Astrocyte of the spinal cord (primary cell): ENCODE data around the gene GCAT.

ENCODE experiments used
- DNase-seq: peaks from one replicate; pipeline ENCODE4 v3.0.0; 2011; ENCODE audit warnings: low read depth, low spot score
- H3K4me3 ChIP-seq: 2 replicates; pipeline ENCODE4 v1.5.1; 2011; ENCODE audit warnings: low read depth, mild to moderate bottlenecking, low read length, moderate library complexity
- CTCF ChIP-seq: IDR thresholded peaks from 2 replicates; pipeline ENCODE4 v1.5.1; 2012; ENCODE audit warnings: low read depth, mild to moderate bottlenecking, low read length, inconsistent platforms
- in situ Hi-C: cut with HindIII; loops from 2 replicates; pipeline ENCODE4 v1.10.0; 2017; ENCODE audit warnings: low sequenced_read_pairs

Gene GCAT

GRCh38 chr22:37849089-37849751 lies 41.5 kb downstream of the GCAT start, which contains the start of gene EIF3L:
Gene EIF3L, plus strand, starts transcription at chr22:37849419. Its CDS starts 31 bp downstream, at chr22:37849450.
- no peak for TF ChIP-seq CTCF

GRCh38 chr22:37850801-37851200 lies 43.1 kb downstream of the GCAT start:
- no peak overlapping the region for H3K4me3 ChIP-seq
- no peak for DNase-seq
- TF ChIP-seq CTCF = no peak
- in situ Hi-C loops = no loop called here

More at GRCh38 chr22:37849089-37849751, 41.5 kb downstream of the GCAT start, which contains the start of gene EIF3L:
- peak; percentile 90 for DNase-seq
- in situ Hi-C loops = no loop called here
- peak within 1 kb of the TSS; percentile 62 for H3K4me3 ChIP-seq

- no peak for DNase-seq
- no peak for TF ChIP-seq CTCF
- in situ Hi-C loops = no loop called here
- H3K4me3 ChIP-seq = no peak overlapping the region
Observed at GRCh38 chr22:37852418-37852817, 44.7 kb downstream of the GCAT start.

GRCh38 chr22:37854946-37855345 lies 47.2 kb downstream of the GCAT start:
- in situ Hi-C loops = no loop called here
- no peak for DNase-seq
- H3K4me3 ChIP-seq = no peak overlapping the region
- TF ChIP-seq CTCF = no peak

GRCh38 chr22:37855462-37855861 lies 47.7 kb downstream of the GCAT start:
- H3K4me3 ChIP-seq = no peak overlapping the region
- no peak for TF ChIP-seq CTCF
- in situ Hi-C loops = no loop called here
- no peak for DNase-seq

- DNase-seq = no peak
- in situ Hi-C loops = no loop called here
- no peak for TF ChIP-seq CTCF
- H3K4me3 ChIP-seq = no peak overlapping the region
Observed at GRCh38 chr22:37860796-37861421, 53.2 kb downstream of the GCAT start.
